Measurements from ENCODE around the gene SSBP4. TPM values are rescaled to one million over a fixed set of nuclear protein-coding genes. Genes with fewer than 3 reads are reported as not detected.

The SSBP4 gene
- polyA plus RNA-seq, 1 of the 3 experiments (the other 2 are of a cell fraction) = 24.9 TPM

DNA sequence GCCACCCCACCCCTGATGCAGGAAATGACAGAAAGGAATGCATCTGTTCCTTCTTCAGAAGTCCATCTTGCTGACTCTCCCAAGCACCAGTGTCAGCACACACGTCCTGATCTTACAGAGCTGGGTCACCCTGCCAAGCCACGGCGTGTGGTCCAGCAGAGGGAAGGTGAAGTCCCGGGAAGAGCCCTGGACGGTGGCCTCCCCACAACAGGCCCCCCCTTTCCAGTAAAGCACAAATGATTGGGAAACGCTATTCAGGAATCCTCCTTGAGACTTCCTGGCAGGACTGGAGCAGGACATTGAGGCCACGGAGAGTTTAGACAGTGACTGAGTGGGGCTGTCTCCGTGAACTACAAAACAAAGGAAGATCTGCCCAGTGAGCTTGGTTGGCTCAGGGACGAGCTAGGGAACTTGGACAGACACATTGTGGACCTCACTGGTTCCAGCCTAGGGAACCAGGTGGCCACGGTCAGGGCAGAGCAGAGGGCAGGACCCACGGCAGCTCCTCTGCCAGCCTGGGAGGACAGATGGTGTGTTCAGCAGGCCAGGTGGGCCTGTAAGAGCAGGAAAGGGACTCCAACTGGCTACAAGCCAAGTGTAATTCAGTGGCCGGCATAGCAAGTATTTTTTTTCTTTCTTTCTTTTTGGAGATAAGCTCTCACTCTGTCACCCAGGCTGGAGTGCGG lies 61.0 kb downstream of the SSBP4 start:
- H3K27me3 ChIP-seq (ENCODE audit: insufficient read depth) = no peaks in the 10 kb centered on the region
- H3K4me1 ChIP-seq (ENCODE audit: control insufficient read depth in 1 of 2, insufficient read depth in 2 of 2, low read depth in 1 of 2, low read length in 1 of 2) = peaks cover 21 to 29% of the 10 kb centered on the region in 2 experiments; a peak in 2 of 4 replicates
- no peak for TF ChIP-seq JUND (IDR thresholded peaks at IDR 0.05)
- no peak for TF ChIP-seq YY1 (IDR thresholded peaks at IDR 0.05; ENCODE audit: low read depth)
- no peak for TF ChIP-seq RFX5 (IDR thresholded peaks at IDR 0.05; ENCODE audit: low read length)
- no peak for TF ChIP-seq RAD21 (IDR thresholded peaks at IDR 0.05; ENCODE audit: low read length)
- TF ChIP-seq TEAD4 (IDR thresholded peaks at IDR 0.05; ENCODE audit: borderline replicate concordance, insufficient read depth) = no peak
- TF ChIP-seq GABPA (IDR thresholded peaks at IDR 0.05; ENCODE audit: low read depth) = no peak
- no peak for TF ChIP-seq MXI1 (IDR thresholded peaks at IDR 0.05; ENCODE audit: low read depth, low read length)
- TF ChIP-seq RCOR1 (IDR thresholded peaks at IDR 0.05; ENCODE audit: low read length) = no peak
- TF ChIP-seq, protein P1, sequence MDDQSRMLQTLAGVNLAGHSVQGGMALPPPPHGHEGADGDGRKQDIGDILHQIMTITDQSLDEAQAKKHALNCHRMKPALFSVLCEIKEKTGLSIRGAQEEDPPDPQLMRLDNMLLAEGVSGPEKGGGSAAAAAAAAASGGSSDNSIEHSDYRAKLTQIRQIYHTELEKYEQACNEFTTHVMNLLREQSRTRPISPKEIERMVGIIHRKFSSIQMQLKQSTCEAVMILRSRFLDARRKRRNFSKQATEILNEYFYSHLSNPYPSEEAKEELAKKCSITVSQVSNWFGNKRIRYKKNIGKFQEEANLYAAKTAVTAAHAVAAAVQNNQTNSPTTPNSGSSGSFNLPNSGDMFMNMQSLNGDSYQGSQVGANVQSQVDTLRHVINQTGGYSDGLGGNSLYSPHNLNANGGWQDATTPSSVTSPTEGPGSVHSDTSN (IDR thresholded peaks at IDR 0.05) = no peak
- no peak for TF ChIP-seq FOSL2 (IDR thresholded peaks at IDR 0.05; ENCODE audit: borderline replicate concordance, low read depth)
- TF ChIP-seq, protein P2, sequence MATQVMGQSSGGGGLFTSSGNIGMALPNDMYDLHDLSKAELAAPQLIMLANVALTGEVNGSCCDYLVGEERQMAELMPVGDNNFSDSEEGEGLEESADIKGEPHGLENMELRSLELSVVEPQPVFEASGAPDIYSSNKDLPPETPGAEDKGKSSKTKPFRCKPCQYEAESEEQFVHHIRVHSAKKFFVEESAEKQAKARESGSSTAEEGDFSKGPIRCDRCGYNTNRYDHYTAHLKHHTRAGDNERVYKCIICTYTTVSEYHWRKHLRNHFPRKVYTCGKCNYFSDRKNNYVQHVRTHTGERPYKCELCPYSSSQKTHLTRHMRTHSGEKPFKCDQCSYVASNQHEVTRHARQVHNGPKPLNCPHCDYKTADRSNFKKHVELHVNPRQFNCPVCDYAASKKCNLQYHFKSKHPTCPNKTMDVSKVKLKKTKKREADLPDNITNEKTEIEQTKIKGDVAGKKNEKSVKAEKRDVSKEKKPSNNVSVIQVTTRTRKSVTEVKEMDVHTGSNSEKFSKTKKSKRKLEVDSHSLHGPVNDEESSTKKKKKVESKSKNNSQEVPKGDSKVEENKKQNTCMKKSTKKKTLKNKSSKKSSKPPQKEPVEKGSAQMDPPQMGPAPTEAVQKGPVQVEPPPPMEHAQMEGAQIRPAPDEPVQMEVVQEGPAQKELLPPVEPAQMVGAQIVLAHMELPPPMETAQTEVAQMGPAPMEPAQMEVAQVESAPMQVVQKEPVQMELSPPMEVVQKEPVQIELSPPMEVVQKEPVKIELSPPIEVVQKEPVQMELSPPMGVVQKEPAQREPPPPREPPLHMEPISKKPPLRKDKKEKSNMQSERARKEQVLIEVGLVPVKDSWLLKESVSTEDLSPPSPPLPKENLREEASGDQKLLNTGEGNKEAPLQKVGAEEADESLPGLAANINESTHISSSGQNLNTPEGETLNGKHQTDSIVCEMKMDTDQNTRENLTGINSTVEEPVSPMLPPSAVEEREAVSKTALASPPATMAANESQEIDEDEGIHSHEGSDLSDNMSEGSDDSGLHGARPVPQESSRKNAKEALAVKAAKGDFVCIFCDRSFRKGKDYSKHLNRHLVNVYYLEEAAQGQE (IDR thresholded peaks at IDR 0.05; ENCODE audit: low read depth, low read length) = no peak
- TF ChIP-seq ELF1 (IDR thresholded peaks at IDR 0.05) = no peak
- TF ChIP-seq, protein P3, sequence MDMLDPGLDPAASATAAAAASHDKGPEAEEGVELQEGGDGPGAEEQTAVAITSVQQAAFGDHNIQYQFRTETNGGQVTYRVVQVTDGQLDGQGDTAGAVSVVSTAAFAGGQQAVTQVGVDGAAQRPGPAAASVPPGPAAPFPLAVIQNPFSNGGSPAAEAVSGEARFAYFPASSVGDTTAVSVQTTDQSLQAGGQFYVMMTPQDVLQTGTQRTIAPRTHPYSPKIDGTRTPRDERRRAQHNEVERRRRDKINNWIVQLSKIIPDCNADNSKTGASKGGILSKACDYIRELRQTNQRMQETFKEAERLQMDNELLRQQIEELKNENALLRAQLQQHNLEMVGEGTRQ (IDR thresholded peaks at IDR 0.05; ENCODE audit: borderline replicate concordance, low read depth, low read length) = no peak
- no peak for TF ChIP-seq SMC3 (IDR thresholded peaks at IDR 0.05; ENCODE audit: low read depth, low read length)
- TF ChIP-seq TCF12 (IDR thresholded peaks at IDR 0.05) = no peak
- TF ChIP-seq CHD2 (IDR thresholded peaks at IDR 0.05; ENCODE audit: low read length, partially characterized antibody) = no peak
- no peak for TF ChIP-seq TAF1 (IDR thresholded peaks at IDR 0.05; ENCODE audit: borderline replicate concordance, low read depth, low read length)
- peaks cover 95% of the 10 kb centered on the region for H3K79me2 ChIP-seq (ENCODE audit: insufficient read depth)
- CTCF ChIA-PET = interaction anchor here (0.8 to 6.1 kb wide), 5 partner anchors 9 to 30 kb away, joined by 3 to 56 read pairs (median 4); no protein-coding TSS in a partner anchor
- H3K4me3 ChIP-seq (ENCODE audit: low read depth in 2 of 2, low read length in 1 of 2) = no peak overlapping the region
- H3K9me3 ChIP-seq = no peaks in the 10 kb centered on the region
- no peaks in the 10 kb centered on the region for H3K9me2 ChIP-seq
- POLR2A ChIA-PET = no interaction called here
- H3F3A ChIP-seq (replicated peaks; ENCODE audit: insufficient read depth) = peaks cover 4% of the 10 kb centered on the region
- no peak overlapping the region for H2AFZ ChIP-seq (ENCODE audit: low read depth)
- H3K4me2 ChIP-seq = peak overlapping the region; percentile 35
- peak overlapping the region; percentile 0; the same call in 1 of the 2 replicates for H3K9ac ChIP-seq
- H3K27ac ChIP-seq (ENCODE audit: low read depth in 2 of 2, low read length in 1 of 2) = peak overlapping the region; percentile 40 to 63; a peak in 3 of 4 replicates
- no peaks in the 10 kb centered on the region for H3K36me3 ChIP-seq (replicated peaks in 1 of 2; ENCODE audit: control insufficient read depth in 1 of 2, insufficient read depth in 2 of 2, low read length in 1 of 2)
- peaks cover 23% of the 10 kb centered on the region for H4K20me1 ChIP-seq (ENCODE audit: insufficient read depth)
- no peak for DNase-seq
- WGBS (ENCODE audit: low lambda C conversion rate) = 69% methylated on average over 10 of the region's 13 CpGs
